ENCODE results near the gene PTPRK.

Gene PTPRK

DNA sequence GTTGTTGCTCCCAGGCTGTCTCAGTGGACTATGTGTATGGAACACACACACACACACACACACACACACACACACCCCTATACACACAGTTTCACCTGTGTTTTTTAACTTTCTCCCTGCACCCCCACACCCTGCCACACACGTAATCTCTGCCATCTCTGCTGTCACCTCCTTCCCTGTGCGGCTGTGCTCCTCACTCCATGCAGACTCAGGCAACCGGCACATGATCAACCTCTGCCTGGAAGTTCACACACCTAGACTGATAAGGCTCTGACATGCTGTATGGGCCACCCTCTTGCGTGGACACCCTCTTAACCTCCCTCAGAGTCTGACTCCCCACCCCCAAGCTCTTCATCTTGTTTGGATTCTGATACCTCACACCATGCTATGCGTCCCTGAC is 467.3 kb downstream of the PTPRK start:
- ChIA-PET CTCF (no interaction called here), POLR2A (no interaction called here)
- DNase-seq (ENCODE audit: extremely low spot score), result no peak
- TF ChIP-seq, protein P1, sequence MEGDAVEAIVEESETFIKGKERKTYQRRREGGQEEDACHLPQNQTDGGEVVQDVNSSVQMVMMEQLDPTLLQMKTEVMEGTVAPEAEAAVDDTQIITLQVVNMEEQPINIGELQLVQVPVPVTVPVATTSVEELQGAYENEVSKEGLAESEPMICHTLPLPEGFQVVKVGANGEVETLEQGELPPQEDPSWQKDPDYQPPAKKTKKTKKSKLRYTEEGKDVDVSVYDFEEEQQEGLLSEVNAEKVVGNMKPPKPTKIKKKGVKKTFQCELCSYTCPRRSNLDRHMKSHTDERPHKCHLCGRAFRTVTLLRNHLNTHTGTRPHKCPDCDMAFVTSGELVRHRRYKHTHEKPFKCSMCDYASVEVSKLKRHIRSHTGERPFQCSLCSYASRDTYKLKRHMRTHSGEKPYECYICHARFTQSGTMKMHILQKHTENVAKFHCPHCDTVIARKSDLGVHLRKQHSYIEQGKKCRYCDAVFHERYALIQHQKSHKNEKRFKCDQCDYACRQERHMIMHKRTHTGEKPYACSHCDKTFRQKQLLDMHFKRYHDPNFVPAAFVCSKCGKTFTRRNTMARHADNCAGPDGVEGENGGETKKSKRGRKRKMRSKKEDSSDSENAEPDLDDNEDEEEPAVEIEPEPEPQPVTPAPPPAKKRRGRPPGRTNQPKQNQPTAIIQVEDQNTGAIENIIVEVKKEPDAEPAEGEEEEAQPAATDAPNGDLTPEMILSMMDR (IDR thresholded peaks at IDR 0.05; ENCODE audit: control extremely low read depth, extremely low read depth, low read depth, missing control alignments), result no peak

DNA sequence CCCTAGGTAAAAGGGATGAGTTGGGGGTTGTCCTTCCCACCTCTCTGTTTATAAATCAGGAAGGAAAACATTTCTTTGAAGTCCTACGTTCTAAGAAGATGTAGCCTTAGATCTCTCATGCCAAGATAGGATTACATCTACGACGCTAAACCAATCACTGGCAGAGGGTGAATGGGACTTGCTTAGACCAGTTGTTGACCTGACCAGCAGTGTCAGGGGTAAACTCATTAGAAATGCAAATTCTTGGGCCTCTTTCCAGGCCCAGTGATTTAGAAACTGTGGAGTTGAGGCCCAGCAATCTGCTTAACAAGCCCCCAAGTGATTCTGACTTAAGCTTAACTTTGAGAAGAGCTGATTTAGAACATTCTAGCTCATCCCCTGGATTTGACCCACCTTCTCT is 472.4 kb downstream of the PTPRK start:
- ChIA-PET CTCF (no interaction called here), POLR2A (no interaction called here)
- no peak for DNase-seq (ENCODE audit: extremely low spot score)
- TF ChIP-seq, protein P1 (IDR thresholded peaks at IDR 0.05; ENCODE audit: control extremely low read depth, extremely low read depth, low read depth, missing control alignments), result no peak

DNA sequence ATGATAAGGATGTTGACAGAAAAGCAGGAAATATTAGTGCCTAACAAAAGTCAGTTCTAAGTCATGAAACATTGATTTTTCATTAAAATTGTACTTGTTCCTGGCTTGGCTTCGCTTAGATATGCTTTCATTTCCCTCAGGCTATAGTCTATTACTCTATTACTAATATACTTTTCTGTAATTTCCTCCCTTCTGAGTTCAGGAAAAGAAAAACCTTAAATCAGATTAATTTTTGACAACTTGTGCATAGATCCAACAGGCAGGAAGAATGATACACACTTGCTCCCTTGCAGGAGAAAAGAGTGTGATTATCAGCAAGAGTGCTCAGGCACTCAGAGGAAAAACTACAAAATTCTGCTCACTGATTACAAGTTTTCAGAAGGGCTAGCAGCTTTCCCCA is 474.4 kb downstream of the PTPRK start:
- DNase-seq (ENCODE audit: extremely low spot score), result no peak
- ChIA-PET CTCF (no interaction called here), POLR2A (no interaction called here)
- TF ChIP-seq, protein P1 (IDR thresholded peaks at IDR 0.05; ENCODE audit: control extremely low read depth, extremely low read depth, low read depth, missing control alignments), result no peak

DNA sequence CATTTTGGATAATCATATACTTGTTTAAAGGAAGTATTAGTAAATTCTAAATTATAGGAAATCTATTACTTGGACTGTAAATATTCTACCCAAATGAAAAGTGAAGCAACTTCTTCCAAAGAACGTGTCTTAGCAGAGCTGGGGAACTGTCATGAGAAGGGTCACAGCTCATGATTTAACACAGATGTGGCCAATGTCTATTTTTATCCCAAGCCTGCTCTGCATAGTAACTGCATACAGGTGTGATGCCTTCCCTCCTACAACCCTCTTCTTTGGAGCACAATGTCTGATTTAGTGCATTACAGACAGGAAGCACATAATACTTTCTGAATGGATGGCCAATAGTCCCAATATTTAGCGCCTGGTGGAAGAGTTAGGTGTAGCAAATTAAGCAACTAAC is 480.9 kb downstream of the PTPRK start:
- TF ChIP-seq, protein P1 (IDR thresholded peaks at IDR 0.05; ENCODE audit: control extremely low read depth, extremely low read depth, low read depth, missing control alignments), result no peak
- CTCF ChIA-PET, result interaction anchor here (1.1 kb wide), 1 partner anchor 15 kb away, joined by 3 read pairs; no protein-coding TSS in a partner anchor
- POLR2A ChIA-PET, result no interaction called here
- DNase-seq (ENCODE audit: extremely low spot score), result no peak

DNA sequence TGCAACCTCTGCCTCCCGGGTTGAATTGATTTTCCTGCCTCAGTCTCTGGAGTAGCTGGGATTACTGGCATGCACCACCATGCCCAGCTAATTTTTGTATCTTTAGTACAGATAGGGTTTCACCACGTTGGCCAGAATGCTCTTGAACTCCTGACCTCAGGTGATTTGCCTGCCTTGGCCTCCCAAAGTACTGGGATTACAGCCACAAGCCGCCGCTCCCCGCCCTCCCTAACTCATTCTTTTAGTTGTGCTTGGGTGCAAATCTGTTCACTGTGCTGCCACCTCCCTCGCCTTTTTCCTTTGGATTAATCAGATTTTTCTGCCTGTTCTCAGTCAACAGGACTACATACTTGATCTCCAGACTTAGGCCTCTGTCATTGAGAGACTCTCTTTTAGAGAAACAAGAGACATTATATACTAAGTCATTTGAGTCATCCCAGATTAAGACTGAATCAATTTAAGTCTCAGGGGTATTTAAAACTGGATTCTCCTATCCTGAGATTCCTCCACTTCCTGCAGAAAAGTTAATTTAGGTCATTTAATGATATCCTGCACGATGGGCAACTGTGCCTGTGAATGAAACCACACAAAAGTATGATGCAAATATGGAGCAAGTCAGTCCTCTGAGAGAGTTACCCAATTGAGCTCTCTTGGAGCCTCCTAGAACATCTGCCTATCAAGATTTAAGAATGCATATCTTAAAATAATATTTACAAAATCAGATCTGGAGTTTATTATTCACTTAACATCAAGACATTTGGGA is 483.4 kb downstream of the PTPRK start:
- ChIA-PET CTCF (no interaction called here), POLR2A (no interaction called here)
- no peak for DNase-seq (ENCODE audit: extremely low spot score)
- TF ChIP-seq, protein P1 (IDR thresholded peaks at IDR 0.05; ENCODE audit: control extremely low read depth, extremely low read depth, low read depth, missing control alignments), result no peak

DNA sequence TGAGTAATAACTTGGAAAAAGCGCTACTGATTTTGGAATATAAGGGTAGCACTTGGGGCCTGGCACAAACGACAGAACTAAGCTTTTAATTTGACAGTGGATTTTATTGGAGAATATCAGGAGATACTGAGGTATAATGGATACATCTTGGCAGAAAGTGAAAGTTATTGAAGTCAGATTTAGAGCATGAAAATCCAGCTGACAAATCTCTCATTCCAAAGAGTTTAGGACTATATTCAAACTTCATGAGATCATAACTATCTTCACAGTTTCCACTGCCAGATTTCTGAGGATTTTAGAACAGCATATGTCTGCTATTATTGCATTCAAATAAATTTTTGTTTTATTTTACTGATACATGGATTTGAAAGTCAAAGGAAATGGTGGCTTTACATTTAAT is 487.2 kb downstream of the PTPRK start:
- CTCF ChIA-PET, result interaction anchor here (1.2 to 2.9 kb wide), 3 partner anchors 10 to 28 kb away, joined by 3 to 12 read pairs (median 4); no protein-coding TSS in a partner anchor
- TF ChIP-seq, protein P1 (IDR thresholded peaks at IDR 0.05; ENCODE audit: control extremely low read depth, extremely low read depth, low read depth, missing control alignments), result no peak
- DNase-seq (ENCODE audit: extremely low spot score), result no peak
- POLR2A ChIA-PET, result no interaction called here

Measured in GM10248 (cell line).